ENCODE results near the gene WNT8B. TPM values are rescaled to one million over a fixed set of nuclear protein-coding genes. Genes with fewer than 3 reads are reported as not detected.

WNT8B gene
- total RNA-seq, 4 donors from 2014 or later: not detected

- TF ChIP-seq CTCF (IDR thresholded peaks at IDR 0.05): no peak
- in situ Hi-C loops (cut with MboI; ENCODE audit: low pct_ligation_motif_present in 1 of 4, low pct_unique_long_range_greater_than_20kb in 1 of 4, low sequenced_read_pairs in 3 of 4): loop anchor here in 3 of 4 donors (10.0 to 25.0 kb wide), 3 partner anchors 76 to 173 kb away; partner anchors contain the start of genes SCD (in 3 of the 3) and PKD2L1 (in 2 of the 3)
- DNase-seq: no peak
Observed at GRCh38 chr10:100510533-100511308, 47.9 kb downstream of the WNT8B start.

GRCh38 chr10:100515612-100516011 is 52.8 kb downstream of the WNT8B start:
- H3K4me3 ChIP-seq: no peak overlapping the region
- in situ Hi-C loops (cut with MboI; ENCODE audit: low pct_ligation_motif_present in 1 of 4, low pct_unique_long_range_greater_than_20kb in 1 of 4, low sequenced_read_pairs in 3 of 4): loop anchor here in 3 of 4 donors (5.0 to 25.0 kb wide), 4 partner anchors 78 to 178 kb away; partner anchors contain the start of genes SCD (in 3 of the 3) and PKD2L1 (in 2 of the 3)
- no peak overlapping the region for H3K27ac ChIP-seq
- no peak for TF ChIP-seq POLR2A (IDR thresholded peaks at IDR 0.05)
- no peak for TF ChIP-seq EP300 (IDR thresholded peaks at IDR 0.05; ENCODE audit: low read depth)
- no peak for TF ChIP-seq POLR2AphosphoS5 (IDR thresholded peaks at IDR 0.05)
- TF ChIP-seq CTCF (IDR thresholded peaks at IDR 0.05): no peak
- H3K9me3 ChIP-seq: no peaks in the 10 kb centered on the region
- H3K4me1 ChIP-seq: peaks cover 0 to 12% (median 6%) of the 10 kb centered on the region in 4 donors
- H3K36me3 ChIP-seq: peaks cover 0 to 5% (median 0%) of the 10 kb centered on the region in 4 donors
- no peak for DNase-seq
- intact Hi-C loops (cut with DNase I; ENCODE audit: low total_unique reads): no loop called here
- 73% methylated on average over 3 of the region's 3 CpGs; no CpG with 5 or more reads in 1 of the 2 donors for WGBS, 2 donors (ENCODE audit: low coverage in 1 of 2)
- peaks cover 8% of the 10 kb centered on the region for H3K27me3 ChIP-seq

More at GRCh38 chr10:100510533-100511308, 47.9 kb downstream of the WNT8B start:
- Histone ChIP-seq H3K9me3 (no peaks in the 10 kb centered on the region), H3K27me3 (no peaks in the 10 kb centered on the region), H3K4me1 (no peaks in the 10 kb centered on the region), H3K4me3 (no peak overlapping the region), H3K27ac (no peak overlapping the region), H3K36me3 (peaks cover 0 to 5% (median 0%) of the 10 kb centered on the region in 4 donors)
- intact Hi-C loops (cut with DNase I; ENCODE audit: low total_unique reads): no loop called here
- 82 to 87% methylated on average over 2 to 7 of the region's 7 CpGs for WGBS, 2 donors (ENCODE audit: low coverage in 1 of 2)

- intact Hi-C loops (cut with DNase I; ENCODE audit: low total_unique reads) (no loop called here), in situ Hi-C loops (cut with MboI; ENCODE audit: low pct_ligation_motif_present in 1 of 4, low pct_unique_long_range_greater_than_20kb in 1 of 4, low sequenced_read_pairs in 3 of 4) (loop anchor here in 3 of 4 donors (5.0 to 25.0 kb wide), 4 partner anchors 80 to 180 kb away; partner anchors contain the start of genes SCD (in 3 of the 3) and PKD2L1 (in 2 of the 3))
- Histone ChIP-seq H3K4me3 (no peak overlapping the region), H3K36me3 (peaks cover 0 to 5% (median 0%) of the 10 kb centered on the region in 4 donors), H3K27ac (no peak overlapping the region), H3K27me3 (peaks cover 8% of the 10 kb centered on the region), H3K9me3 (no peaks in the 10 kb centered on the region), H3K4me1 (peaks cover 0 to 12% (median 6%) of the 10 kb centered on the region in 4 donors)
- DNase-seq: no peak
- WGBS, 2 donors (ENCODE audit: low coverage in 1 of 2): 94% methylated on average over 2 of the region's 2 CpGs; no CpG with 5 or more reads in 1 of the 2 donors
- no peak for TF ChIP-seq CTCF (IDR thresholded peaks at IDR 0.05)
- no peak for TF ChIP-seq EP300 (IDR thresholded peaks at IDR 0.05; ENCODE audit: low read depth)
- no peak for TF ChIP-seq POLR2A (IDR thresholded peaks at IDR 0.05)
- TF ChIP-seq POLR2AphosphoS5 (IDR thresholded peaks at IDR 0.05): no peak
Observed at GRCh38 chr10:100516847-100517246, 54.0 kb downstream of the WNT8B start.

DNA sequence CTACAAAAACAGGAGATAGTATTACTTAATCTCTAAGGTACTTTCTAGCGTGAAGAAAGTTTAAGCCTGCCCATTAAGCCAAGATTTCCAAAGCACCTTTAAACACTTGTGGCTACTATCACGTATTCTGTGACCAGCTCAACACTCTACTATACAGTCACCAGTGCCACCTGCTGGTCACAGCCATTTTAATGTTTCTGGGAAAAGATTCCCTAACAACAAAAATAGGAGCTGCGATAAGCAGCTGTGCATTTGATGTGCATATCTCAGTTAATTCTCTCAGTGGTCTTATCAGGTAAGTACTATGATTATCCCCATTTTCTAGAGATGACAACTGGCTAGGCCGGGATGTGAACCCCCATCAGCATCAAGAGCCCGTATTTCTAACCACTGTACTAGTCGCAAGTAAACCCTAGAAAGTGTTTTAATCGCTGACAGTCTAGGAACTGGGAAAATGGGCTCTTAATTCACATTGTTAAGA is 56.0 kb downstream of the WNT8B start:
- Histone ChIP-seq H3K36me3 (peaks cover 0 to 9% (median 1%) of the 10 kb centered on the region in 4 donors), H3K27ac (no peak overlapping the region), H3K9me3 (no peaks in the 10 kb centered on the region), H3K4me3 (peak overlapping the region in 3 of 4 donors; percentile 20 to 47 (median 36)), H3K4me1 (peaks cover 0 to 12% (median 6%) of the 10 kb centered on the region in 4 donors), H3K27me3 (peaks cover 8% of the 10 kb centered on the region)
- peak; percentile 65 to 71 (median 68) for TF ChIP-seq CTCF (IDR thresholded peaks at IDR 0.05)
- no peak for TF ChIP-seq POLR2AphosphoS5 (IDR thresholded peaks at IDR 0.05)
- in situ Hi-C loops (cut with MboI; ENCODE audit: low pct_ligation_motif_present in 1 of 4, low pct_unique_long_range_greater_than_20kb in 1 of 4, low sequenced_read_pairs in 3 of 4): loop anchor here in 3 of 4 donors (5.0 to 25.0 kb wide), 4 partner anchors 82 to 182 kb away; partner anchors contain the start of genes SCD (in 3 of the 3) and PKD2L1 (in 2 of the 3)
- WGBS, 2 donors (ENCODE audit: low coverage in 1 of 2): 27 to 60% methylated on average over 1 to 7 of the region's 7 CpGs
- peak; percentile 70 for DNase-seq
- intact Hi-C loops (cut with DNase I; ENCODE audit: low total_unique reads): no loop called here
